AG04450 (cell line): ENCODE measurements around the gene FOXO1. TPM values are rescaled to one million over a fixed set of nuclear protein-coding genes. Genes with fewer than 3 reads are reported as not detected.

ENCODE experiments used
- CTCF ChIA-PET: fragments of 300-600, 350-600 bp; formaldehyde crosslinking; extraction: SDS; loops from one replicate; lab custom pipeline; 2022; ENCODE audit warnings: antibody characterized with exemption, inconsistent platforms; lab: Charles Lee
- POLR2A ChIA-PET: fragments of 350-600 bp; formaldehyde crosslinking; extraction: SDS; loops from one replicate; lab custom pipeline; 2021; ENCODE audit warnings: antibody characterized with exemption, inconsistent platforms; lab: Yijun Ruan, JAX
- DNase-seq: peaks from one replicate; pipeline ENCODE4 v3.0.0-alpha.2; 2011; ENCODE audit warnings: low read depth, low spot score
- H3K27ac ChIP-seq: one replicate; pipeline ENCODE4 v1.5.1; 2012; ENCODE audit warnings: low read depth, low read length, control low read depth
- H3K27me3 ChIP-seq: one replicate; pipeline ENCODE4 v1.6.0; 2012; ENCODE audit warnings: low read length; ENCODE audit not compliant: control insufficient read depth, insufficient read depth
- H3K4me3 ChIP-seq: 2 replicates; pipeline ENCODE4 v1.5.1; 2011; ENCODE audit warnings: mild to moderate bottlenecking, low read depth, low read length, control low read depth
- H3K9me3 ChIP-seq: 2 replicates; pipeline ENCODE4 v1.5.1; 2012; ENCODE audit warnings: low read length; ENCODE audit not compliant: control insufficient read depth, insufficient read depth
- polyA plus RNA-seq: library from polyadenylated mRNA; depleted of rRNA; stranded (reverse); fragments of >200 nt; gene quantifications from 2 replicates; pipeline ENCODE4 v1.2.3, GENCODE V29; 2011
- TF ChIP-seq, protein P1 (sequence below): IDR thresholded peaks from 2 replicates; pipeline ENCODE4 v1.5.1; 2011; ENCODE audit warnings: low read depth, low read length, control low read depth, inconsistent platforms

Gene FOXO1
- polyA plus RNA-seq, 1 experiment, result 0.19 TPM

DNA sequence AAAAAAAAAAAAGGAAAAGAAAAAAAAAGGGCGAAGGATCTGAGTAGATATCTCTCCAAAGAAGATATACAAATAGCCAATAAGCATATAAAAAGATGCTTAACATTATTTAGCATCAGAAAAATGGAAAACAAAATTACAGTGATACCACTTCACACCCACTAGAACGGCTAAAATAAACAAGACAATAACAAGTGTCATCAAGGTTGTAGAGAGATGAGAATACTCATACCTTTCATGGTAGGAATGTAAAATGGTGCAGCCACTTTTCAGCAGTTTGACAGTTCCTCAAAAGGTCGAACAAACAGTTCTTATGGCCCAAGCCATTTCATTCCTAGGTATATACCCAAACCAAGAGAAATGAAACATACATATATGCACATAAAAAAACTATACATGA, 33.5 kb downstream of the FOXO1 start:
- TF ChIP-seq, protein P1, sequence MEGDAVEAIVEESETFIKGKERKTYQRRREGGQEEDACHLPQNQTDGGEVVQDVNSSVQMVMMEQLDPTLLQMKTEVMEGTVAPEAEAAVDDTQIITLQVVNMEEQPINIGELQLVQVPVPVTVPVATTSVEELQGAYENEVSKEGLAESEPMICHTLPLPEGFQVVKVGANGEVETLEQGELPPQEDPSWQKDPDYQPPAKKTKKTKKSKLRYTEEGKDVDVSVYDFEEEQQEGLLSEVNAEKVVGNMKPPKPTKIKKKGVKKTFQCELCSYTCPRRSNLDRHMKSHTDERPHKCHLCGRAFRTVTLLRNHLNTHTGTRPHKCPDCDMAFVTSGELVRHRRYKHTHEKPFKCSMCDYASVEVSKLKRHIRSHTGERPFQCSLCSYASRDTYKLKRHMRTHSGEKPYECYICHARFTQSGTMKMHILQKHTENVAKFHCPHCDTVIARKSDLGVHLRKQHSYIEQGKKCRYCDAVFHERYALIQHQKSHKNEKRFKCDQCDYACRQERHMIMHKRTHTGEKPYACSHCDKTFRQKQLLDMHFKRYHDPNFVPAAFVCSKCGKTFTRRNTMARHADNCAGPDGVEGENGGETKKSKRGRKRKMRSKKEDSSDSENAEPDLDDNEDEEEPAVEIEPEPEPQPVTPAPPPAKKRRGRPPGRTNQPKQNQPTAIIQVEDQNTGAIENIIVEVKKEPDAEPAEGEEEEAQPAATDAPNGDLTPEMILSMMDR, result no peak
- ChIA-PET POLR2A (no interaction called here), CTCF (no interaction called here)
- DNase-seq, result no peak
- Histone ChIP-seq H3K27me3 (no peaks in the 10 kb centered on the region), H3K27ac (no peak overlapping the region), H3K9me3 (no peaks in the 10 kb centered on the region), H3K4me3 (no peak overlapping the region)

- Histone ChIP-seq H3K9me3 (no peaks in the 10 kb centered on the region), H3K27me3 (no peaks in the 10 kb centered on the region), H3K4me3 (no peak overlapping the region), H3K27ac (no peak overlapping the region)
- POLR2A ChIA-PET, result no interaction called here
- CTCF ChIA-PET, result no interaction called here
- no peak for DNase-seq
- TF ChIP-seq, protein P1, result no peak
These were observed 34.8 kb downstream of the FOXO1 start for GRCh38 chr13:40631605-40632004.

DNA sequence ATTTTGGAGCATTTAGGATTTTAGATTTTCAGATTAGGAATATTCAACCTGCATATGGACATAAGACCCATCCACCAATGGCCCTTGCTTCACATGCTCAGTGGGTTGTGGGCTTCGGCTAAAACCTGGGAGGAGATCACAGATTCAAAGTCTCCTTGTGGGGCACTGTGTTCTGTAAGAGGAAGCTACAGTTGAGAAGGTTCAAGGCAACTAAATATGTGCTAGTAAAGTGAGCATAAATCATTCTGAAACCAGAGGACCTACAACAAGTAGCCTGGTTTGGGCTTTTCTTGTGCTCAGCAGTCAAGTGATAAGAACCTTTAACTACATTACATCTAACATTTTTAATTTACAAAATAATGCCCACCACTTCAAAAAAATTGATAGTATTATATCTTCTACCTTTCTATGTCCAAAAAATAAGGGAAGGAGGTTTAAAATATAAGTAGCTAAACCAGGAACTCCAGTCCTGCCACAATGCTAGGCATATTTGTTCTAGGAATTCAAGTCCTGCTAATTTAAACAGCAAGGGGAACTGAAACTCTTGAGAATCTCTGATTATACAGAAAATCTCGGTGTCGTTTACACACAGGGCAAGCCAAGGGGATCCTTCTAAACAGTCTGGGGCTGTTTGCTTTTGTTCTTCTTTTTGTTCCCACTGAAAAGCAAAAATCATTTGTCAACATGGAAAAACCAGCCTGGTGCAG, 36.6 kb downstream of the FOXO1 start:
- no peak overlapping the region for H3K27ac ChIP-seq
- no peaks in the 10 kb centered on the region for H3K9me3 ChIP-seq
- no peak overlapping the region for H3K4me3 ChIP-seq
- TF ChIP-seq, protein P1, result no peak
- ChIA-PET POLR2A (no interaction called here), CTCF (interaction anchor here (0.6 kb wide), 1 partner anchor 869 kb away, joined by 3 read pairs; no protein-coding TSS in a partner anchor)
- H3K27me3 ChIP-seq, result no peaks in the 10 kb centered on the region
- no peak for DNase-seq

- POLR2A ChIA-PET, result no interaction called here
These were observed 39.5 kb downstream of the FOXO1 start for GRCh38 chr13:40626977-40627376.

GRCh38 chr13:40626561-40626960, 39.9 kb downstream of the FOXO1 start:
- TF ChIP-seq, protein P1, result no peak
- CTCF ChIA-PET, result no interaction called here
- Histone ChIP-seq H3K9me3 (no peaks in the 10 kb centered on the region), H3K27ac (no peak overlapping the region), H3K27me3 (no peaks in the 10 kb centered on the region), H3K4me3 (no peak overlapping the region)
- POLR2A ChIA-PET, result no interaction called here
- DNase-seq, result no peak

More at GRCh38 chr13:40626977-40627376, 39.5 kb downstream of the FOXO1 start:
- Histone ChIP-seq H3K4me3 (no peak overlapping the region), H3K27me3 (no peaks in the 10 kb centered on the region), H3K27ac (no peak overlapping the region), H3K9me3 (no peaks in the 10 kb centered on the region)
- no peak for DNase-seq
- CTCF ChIA-PET, result no interaction called here
- TF ChIP-seq, protein P1, result no peak
